ENCODE data around the gene E2F4. TPM values are rescaled to one million over a fixed set of nuclear protein-coding genes. Genes with fewer than 3 reads are reported as not detected.

The E2F4 gene
- total and polyA plus RNA-seq, 9 of the 15 experiments (the other 6 are each of a cell fraction or from before 2014, with no cell fraction given): 9.7 to 139 (median 106) TPM

DNA sequence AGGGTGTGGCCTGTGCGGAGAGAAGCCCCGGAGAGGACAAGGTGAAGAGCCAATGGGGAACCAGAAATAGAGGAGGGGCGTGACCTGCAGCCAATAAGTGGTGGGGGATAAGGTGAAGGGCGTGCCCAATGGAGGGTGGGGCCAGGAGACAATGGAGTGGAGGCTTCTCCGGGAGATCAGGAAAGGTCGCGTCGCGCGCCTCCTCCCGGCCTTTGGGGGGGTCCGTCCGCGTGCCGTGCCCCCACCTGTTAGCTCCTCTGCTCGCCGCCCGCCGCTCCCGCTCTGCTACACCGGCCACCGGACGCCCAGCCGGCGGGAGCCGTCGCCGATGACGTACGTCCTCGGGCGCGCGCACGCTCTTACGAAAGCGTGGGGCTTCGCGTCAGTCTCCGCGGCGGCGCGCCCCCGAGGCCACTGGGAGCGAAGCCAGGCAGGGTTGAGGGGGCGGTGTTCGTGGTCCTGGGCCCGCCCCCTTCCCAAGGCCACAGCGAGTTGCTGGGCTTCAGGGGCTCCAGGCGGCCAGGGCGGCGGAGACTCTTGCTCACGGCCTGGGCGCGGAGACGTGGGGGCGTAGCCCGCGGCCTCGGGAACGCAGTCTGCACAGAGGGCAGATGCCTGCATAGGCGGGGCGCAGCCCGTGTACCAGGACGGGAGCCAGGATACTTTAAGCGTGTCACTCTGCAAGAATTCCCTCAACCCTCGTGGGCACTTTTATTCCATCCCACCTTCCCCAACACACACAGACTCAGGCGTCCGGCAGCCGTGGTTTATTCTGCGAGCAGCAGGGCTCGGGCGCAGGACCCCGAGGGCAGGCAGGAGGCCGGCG, 8.1 kb upstream of the E2F4 start, which contains the start of gene MATCAP1 (continued):
- TF ChIP-seq ZFP1 (CRISPR knock-in tag; IDR thresholded peaks at IDR 0.05) (no peak), HBP1 (CRISPR knock-in tag; IDR thresholded peaks at IDR 0.05) (no peak), ZNF707 (CRISPR knock-in tag; conservative IDR thresholded peaks at IDR 0.05) (no peak), MAX (CRISPR knock-in tag; IDR thresholded peaks at IDR 0.05) (peak; percentile 81), NFRKB (IDR thresholded peaks at IDR 0.05; ENCODE audit: low read depth) (no peak), PBX2 (CRISPR knock-in tag; IDR thresholded peaks at IDR 0.05; ENCODE audit: low read depth) (peak; percentile 87), PBX2 (tag; conservative IDR thresholded peaks at IDR 0.05; ENCODE audit: low read depth) (peak; percentile 99), ZNF583 (CRISPR knock-in tag; IDR thresholded peaks at IDR 0.05) (no peak), C11orf30 (IDR thresholded peaks at IDR 0.05; ENCODE audit: low read depth) (peak; percentile 38; the same call in 1 of the 2 replicates), NR1H2 (CRISPR knock-in tag; IDR thresholded peaks at IDR 0.05) (no peak), NCOA4 (IDR thresholded peaks at IDR 0.05; ENCODE audit: partially characterized antibody) (no peak), TARDBP (IDR thresholded peaks at IDR 0.05) (no peak), BHLHE40 (IDR thresholded peaks at IDR 0.05; ENCODE audit: low read length) (peak; percentile 5; the same call in 1 of the 2 replicates), ZNF77 (CRISPR knock-in tag; IDR thresholded peaks at IDR 0.05) (no peak), RFX7 (CRISPR knock-in tag; IDR thresholded peaks at IDR 0.05) (no peak), NFE2L1 (tag; IDR thresholded peaks at IDR 0.05; ENCODE audit: borderline replicate concordance, low read depth) (no peak), DACH1 (IDR thresholded peaks at IDR 0.05; ENCODE audit: partially characterized antibody) (no peak)
- TF ChIP-seq, protein P1, sequence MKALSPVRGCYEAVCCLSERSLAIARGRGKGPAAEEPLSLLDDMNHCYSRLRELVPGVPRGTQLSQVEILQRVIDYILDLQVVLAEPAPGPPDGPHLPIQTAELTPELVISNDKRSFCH (CRISPR knock-in tag; IDR thresholded peaks at IDR 0.05): no peak
- TF ChIP-seq, protein P1 (tag; IDR thresholded peaks at IDR 0.05): no peak; the same call in 1 of the 2 replicates
- TF ChIP-seq, protein P2, sequence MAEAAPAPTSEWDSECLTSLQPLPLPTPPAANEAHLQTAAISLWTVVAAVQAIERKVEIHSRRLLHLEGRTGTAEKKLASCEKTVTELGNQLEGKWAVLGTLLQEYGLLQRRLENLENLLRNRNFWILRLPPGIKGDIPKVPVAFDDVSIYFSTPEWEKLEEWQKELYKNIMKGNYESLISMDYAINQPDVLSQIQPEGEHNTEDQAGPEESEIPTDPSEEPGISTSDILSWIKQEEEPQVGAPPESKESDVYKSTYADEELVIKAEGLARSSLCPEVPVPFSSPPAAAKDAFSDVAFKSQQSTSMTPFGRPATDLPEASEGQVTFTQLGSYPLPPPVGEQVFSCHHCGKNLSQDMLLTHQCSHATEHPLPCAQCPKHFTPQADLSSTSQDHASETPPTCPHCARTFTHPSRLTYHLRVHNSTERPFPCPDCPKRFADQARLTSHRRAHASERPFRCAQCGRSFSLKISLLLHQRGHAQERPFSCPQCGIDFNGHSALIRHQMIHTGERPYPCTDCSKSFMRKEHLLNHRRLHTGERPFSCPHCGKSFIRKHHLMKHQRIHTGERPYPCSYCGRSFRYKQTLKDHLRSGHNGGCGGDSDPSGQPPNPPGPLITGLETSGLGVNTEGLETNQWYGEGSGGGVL (CRISPR knock-in tag; IDR thresholded peaks at IDR 0.05): no peak
- TF ChIP-seq, protein P3, sequence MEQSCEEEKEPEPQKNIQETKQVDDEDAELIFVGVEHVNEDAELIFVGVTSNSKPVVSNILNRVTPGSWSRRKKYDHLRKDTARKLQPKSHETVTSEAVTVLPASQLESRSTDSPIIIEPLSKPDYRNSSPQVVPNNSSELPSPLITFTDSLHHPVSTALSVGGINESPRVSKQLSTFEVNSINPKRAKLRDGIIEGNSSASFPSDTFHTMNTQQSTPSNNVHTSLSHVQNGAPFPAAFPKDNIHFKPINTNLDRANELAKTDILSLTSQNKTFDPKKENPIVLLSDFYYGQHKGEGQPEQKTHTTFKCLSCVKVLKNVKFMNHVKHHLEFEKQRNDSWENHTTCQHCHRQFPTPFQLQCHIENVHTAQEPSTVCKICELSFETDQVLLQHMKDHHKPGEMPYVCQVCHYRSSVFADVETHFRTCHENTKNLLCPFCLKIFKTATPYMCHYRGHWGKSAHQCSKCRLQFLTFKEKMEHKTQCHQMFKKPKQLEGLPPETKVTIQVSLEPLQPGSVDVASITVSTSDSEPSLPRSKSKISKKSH (CRISPR knock-in tag; IDR thresholded peaks at IDR 0.05): no peak
